Measurements from ENCODE around the gene PKNOX2.

Gene PKNOX2

DNA sequence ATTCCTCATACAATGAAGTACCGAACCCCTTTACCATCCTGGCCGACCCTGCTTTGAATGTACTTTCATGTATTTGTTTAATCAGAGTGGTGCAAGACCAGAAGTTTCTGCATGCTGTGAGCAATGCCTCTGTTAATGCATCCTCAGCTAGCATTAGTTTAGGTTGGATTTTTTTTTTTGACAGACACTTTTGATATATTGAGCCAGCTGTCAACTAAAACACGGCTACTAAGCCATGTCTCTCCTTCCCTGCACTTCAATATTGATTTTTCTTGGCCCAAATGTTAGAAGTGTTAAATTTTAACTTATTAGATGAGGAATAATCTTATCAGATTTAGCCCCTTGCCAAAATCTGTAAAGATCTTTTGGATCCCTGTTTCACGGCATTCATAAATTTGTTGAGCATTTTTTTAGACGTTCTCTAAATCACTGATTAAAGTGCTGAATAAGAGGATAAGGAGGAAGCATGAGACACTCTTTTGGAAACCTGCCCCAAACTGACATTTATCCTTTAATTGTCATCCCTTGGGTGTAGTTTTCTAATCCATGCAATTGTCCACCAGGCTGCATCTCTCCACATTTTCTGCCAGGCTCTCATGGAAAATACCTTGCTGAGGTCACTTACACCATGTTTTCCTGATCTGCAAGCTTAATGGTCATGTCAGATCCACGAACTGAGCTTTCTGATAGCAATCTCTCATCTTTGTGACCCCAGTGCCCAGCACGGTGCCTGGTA lies 200.8 kb downstream of the PKNOX2 start:
- TF ChIP-seq, protein P1, sequence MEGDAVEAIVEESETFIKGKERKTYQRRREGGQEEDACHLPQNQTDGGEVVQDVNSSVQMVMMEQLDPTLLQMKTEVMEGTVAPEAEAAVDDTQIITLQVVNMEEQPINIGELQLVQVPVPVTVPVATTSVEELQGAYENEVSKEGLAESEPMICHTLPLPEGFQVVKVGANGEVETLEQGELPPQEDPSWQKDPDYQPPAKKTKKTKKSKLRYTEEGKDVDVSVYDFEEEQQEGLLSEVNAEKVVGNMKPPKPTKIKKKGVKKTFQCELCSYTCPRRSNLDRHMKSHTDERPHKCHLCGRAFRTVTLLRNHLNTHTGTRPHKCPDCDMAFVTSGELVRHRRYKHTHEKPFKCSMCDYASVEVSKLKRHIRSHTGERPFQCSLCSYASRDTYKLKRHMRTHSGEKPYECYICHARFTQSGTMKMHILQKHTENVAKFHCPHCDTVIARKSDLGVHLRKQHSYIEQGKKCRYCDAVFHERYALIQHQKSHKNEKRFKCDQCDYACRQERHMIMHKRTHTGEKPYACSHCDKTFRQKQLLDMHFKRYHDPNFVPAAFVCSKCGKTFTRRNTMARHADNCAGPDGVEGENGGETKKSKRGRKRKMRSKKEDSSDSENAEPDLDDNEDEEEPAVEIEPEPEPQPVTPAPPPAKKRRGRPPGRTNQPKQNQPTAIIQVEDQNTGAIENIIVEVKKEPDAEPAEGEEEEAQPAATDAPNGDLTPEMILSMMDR (IDR thresholded peaks at IDR 0.05; ENCODE audit: low read depth, low read length, missing control alignments): no peak
- no peak for DNase-seq (ENCODE audit: extremely low read depth, low read depth)
- H3K4me3 ChIP-seq (replicated peaks; ENCODE audit: low read depth, low read length): no peak overlapping the region

DNA sequence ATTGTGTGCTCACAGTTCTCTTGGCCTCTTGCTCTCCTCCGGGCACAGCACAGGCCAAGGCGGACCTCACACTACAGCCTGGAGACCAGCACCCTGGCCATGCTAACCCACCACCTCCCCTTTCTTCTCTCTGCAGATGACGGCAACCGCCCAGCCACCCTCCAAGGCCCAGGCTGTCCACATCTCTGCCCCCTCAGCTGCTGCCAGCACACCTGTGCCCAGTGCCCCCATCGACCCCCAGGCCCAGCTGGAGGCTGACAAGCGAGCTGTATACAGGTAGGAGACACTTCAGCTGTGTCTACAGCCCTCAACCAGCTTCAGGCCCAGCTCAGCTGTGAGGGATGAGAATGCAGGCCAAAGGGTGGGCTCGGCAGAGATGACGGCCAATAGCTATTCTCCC lies 203.2 kb downstream of the PKNOX2 start:
- TF ChIP-seq, protein P1 (IDR thresholded peaks at IDR 0.05; ENCODE audit: low read depth, low read length, missing control alignments): no peak
- H3K4me3 ChIP-seq (replicated peaks; ENCODE audit: low read depth, low read length): no peak overlapping the region
- DNase-seq (ENCODE audit: extremely low read depth, low read depth): no peak

- TF ChIP-seq, protein P1 (IDR thresholded peaks at IDR 0.05; ENCODE audit: low read depth, low read length, missing control alignments): no peak
- H3K4me3 ChIP-seq (replicated peaks; ENCODE audit: low read depth, low read length): no peak overlapping the region
- no peak for DNase-seq (ENCODE audit: extremely low read depth, low read depth)
Observed at GRCh38 chr11:125368757-125369156, 204.2 kb downstream of the PKNOX2 start.

- no peak for DNase-seq (ENCODE audit: extremely low read depth, low read depth)
- TF ChIP-seq, protein P1 (IDR thresholded peaks at IDR 0.05; ENCODE audit: low read depth, low read length, missing control alignments): no peak
- no peak overlapping the region for H3K4me3 ChIP-seq (replicated peaks; ENCODE audit: low read depth, low read length)
Observed at GRCh38 chr11:125369808-125370207, 205.3 kb downstream of the PKNOX2 start.

DNA sequence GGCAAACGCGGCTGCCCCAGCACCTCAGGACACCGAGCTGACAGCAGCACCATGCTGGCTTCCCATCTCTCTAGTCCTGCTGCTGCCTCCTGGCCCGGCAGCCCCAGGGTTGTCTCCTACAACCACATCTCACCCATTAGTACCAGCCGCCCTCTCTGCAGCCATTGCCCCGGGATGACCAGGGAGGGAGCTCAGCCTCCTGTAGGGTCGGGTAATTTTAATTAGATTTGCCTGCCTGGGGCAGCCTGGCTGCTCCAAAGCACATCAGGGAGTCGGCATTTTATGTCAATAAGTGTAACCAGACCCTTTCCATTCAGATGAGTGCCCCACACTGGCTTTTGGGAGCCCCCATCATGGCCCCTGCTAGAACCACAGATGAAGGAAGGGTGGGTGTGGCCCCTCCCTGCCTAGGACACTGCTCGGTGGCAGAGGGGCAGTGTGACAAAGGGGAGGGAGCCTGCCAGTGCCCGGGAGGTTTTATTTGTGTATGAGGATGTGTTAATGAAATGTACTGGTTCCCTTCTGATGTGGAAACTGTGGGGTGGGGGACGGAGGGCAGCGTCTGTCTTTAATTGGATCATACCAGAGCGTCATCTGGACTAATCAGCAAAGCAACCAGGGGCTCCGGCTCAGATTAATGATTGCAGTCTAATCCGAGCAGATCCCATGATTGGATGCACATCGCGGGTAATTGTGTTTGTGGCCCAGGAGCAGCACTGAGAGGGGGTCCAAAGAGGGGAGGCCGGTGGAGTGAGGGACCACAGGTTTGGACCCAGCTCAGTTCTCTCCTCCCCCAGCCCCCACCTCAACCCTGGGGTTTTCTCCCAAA lies 206.2 kb downstream of the PKNOX2 start:
- no peak overlapping the region for H3K4me3 ChIP-seq (replicated peaks; ENCODE audit: low read depth, low read length)
- TF ChIP-seq, protein P1 (IDR thresholded peaks at IDR 0.05; ENCODE audit: low read depth, low read length, missing control alignments): no peak
- DNase-seq (ENCODE audit: extremely low read depth, low read depth): no peak

DNA sequence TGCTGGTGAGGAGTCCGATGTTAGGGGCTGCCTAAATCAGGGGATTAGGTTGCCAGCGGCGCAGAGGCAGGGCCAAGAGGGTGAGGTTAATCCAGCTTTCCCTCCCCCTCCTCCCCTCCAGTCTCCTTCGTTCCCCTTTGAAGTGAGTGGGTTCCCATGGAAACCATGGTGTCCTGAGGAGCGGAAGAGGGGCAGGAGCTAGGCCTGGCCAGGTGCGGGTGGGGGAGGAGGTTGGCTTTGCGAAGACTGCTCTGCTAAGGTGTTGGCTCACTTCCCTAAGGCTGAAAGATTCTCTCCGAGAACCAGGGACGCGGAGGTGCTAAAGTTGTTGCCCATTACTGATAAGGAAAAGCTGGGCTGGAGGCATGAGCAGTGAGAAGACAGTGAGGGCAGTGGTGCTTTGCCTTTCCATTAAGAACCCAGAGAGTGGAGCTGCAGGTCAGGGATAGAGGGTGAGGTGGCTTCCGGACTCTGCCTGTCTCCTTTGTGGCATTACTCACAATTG lies 206.9 kb downstream of the PKNOX2 start:
- no peak for DNase-seq (ENCODE audit: extremely low read depth, low read depth)
- H3K4me3 ChIP-seq (replicated peaks; ENCODE audit: low read depth, low read length): no peak overlapping the region
- TF ChIP-seq, protein P1 (IDR thresholded peaks at IDR 0.05; ENCODE audit: low read depth, low read length, missing control alignments): no peak

Data from HFF-Myc (cell line).